DMS79 (cell line): Measurements from ENCODE around the gene CHN2.

Experiments used
- DNase-seq: peaks from one replicate; lab custom pipeline; 2025; lab: John Stamatoyannopoulos, UW

Gene CHN2

DNA sequence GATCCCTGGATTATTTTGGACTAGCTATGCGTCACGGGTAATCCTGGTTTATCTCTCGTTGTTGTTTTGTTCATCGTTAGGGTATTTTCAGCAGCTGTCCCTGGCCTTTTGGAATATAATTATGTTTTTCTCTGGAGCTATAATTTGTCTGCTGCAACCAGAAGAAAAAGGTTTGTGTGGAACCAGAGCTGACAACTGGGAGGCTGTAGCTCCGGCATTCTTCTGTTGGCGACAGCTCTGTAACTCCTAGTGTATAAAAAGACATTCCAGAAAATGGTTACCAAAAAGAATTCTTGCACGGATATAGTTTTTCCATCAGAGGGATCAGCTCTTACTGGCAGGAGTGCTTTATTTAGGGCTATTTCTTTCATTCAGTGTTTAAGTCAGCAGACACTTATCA lies 238.1 kb downstream of the CHN2 start:
- DNase-seq = no peak

DNA sequence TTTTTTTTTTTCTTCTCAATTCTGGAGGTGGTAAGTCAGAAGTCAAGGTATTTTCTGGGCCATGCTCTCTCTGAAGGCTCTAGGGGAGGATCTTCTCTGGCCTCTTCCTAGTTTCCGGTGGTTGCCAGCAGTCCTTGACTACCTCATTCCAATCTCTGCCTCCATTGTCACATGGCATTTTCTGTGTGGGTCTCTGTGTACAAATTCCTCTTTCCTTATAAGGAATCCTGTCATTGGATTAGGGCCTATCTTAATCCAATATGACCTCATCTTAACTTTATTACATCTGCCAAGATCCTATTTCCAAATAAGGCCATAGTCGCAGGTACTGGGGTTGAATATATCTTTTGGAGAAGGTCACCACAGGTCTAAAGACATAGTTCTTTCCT lies 239.8 kb downstream of the CHN2 start:
- DNase-seq = no peak

DNA sequence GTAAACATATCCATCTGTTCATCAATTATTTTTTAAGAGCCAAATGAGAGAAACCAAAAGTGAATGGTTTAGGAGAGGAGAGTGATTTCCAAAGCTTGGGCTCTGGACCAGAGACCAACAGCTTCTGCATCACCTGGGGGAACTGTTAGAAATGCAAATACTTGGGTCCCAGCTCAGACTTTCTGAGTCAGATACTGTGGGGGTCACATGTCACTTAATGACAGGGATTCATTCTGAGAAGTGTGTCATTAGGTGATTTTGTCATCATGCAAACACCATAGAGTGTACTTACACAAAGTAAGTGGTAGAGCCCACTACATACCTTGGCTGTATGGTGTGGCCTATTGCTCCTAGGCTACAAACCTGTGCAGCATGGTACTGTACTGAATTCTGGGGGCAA lies 240.6 kb downstream of the CHN2 start:
- no peak for DNase-seq

DNA sequence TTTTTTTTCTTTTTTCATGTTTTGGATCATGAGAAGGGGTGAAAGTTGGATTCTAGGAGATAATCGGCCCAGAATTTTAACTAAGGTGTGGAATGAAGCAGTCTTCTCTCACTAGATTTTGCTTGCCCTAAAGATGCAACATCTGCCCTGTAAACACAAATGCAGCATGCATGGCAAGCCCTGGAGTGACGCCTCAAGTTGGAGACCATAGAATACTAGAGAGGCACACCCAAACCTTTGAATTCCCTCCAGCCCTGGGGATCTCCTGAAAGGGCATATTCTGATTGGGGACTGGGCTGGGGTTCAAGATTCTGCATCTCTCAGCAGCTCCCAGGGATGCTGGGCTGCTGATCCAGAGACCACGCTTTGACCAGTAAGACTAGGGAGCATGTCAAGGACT lies 241.3 kb downstream of the CHN2 start:
- no peak for DNase-seq

DNA sequence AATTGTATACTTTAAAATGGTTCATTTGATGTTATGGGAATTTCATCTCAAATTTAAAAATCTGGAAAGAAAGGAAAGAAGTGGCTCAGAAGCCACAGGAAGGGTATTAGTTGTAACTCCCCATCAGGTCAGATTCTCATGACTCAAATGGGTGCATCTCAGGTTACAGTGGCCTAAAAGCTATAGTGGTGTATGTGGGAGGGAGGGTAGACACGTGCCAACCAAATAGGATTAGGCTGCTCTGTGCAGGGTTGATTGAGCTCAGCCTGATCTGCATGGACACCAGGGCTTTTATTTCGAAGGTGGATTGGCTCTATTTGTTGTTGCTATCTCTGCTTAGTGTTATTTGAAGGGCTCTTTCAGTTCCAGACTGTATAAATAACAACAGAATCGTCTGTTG lies 247.6 kb downstream of the CHN2 start:
- no peak for DNase-seq

DNA sequence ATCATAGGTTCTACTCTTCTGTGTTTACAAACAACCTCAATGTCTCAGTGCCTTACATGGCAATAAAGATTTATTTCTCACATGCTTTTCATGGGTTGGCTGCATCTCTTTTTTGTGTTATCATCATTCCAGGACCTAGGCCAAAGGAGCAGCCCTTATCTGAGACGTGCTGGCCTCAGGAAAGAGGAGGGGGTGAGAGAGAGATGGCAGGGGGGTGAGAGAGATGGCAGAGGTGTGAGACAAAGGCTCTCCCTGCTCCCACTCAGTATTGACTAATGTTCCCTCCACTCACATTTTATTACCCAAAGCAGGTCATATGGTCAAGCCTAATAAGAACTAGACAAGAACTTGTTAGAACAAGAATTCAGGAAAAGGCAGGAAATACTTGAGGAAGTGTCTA lies 249.0 kb downstream of the CHN2 start:
- DNase-seq = no peak

DNA sequence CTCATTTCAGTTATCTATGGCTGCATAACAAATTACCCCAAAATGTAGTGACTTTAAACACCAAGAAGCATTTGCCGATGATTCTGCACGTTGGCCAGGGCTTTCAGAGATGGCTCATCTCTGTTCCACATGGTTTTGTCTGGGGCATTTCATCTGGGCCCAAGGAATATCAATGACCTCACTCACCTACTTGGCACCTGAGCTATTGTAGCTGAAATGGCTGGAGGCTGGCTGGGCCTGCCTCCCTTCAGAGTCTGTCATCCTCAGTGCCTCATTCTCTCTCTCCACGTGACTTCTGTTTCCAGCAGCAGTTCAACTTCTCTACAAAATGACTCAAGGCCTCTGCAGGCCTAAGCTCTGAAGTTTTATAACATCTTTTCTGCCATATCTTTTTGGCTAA lies 249.7 kb downstream of the CHN2 start:
- no peak for DNase-seq

DNA sequence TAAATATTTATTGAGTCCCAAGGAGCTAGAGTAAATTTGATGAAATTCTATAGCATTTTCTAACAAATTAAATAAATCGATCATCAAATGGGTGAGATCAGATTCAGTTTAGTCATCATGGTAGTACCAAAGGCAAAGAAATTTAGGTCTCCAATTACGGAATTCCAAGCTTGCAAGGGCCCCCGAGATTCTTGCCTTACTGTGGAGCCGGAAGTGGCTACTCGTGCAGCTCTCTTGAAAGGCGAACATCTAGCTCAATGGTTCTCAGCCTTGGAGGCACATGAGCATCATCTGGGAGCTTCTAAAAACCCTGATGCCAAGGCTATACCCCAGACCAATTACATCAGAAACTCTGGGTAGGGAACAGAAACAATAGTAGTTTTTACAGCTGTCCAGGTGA lies 251.2 kb downstream of the CHN2 start:
- DNase-seq = no peak

DNA sequence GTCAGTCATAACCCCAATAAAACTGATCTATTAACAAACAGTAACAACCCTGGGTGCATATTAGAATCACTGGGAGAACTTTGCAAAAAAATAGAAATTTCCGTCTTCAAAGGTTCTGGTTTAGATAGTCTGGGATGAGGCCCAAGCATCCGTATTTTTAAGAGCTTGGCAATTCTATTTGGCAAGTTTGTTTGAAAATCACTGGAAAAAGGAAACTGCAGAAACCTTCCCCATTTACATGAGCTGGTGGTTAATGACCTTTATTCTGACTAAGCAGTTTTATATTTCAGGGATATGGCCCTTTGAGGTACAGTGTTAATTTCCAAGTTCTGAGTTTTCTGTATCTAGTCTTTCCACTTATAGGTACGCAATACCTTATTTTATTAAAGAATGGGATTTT lies 253.3 kb downstream of the CHN2 start:
- no peak for DNase-seq

DNA sequence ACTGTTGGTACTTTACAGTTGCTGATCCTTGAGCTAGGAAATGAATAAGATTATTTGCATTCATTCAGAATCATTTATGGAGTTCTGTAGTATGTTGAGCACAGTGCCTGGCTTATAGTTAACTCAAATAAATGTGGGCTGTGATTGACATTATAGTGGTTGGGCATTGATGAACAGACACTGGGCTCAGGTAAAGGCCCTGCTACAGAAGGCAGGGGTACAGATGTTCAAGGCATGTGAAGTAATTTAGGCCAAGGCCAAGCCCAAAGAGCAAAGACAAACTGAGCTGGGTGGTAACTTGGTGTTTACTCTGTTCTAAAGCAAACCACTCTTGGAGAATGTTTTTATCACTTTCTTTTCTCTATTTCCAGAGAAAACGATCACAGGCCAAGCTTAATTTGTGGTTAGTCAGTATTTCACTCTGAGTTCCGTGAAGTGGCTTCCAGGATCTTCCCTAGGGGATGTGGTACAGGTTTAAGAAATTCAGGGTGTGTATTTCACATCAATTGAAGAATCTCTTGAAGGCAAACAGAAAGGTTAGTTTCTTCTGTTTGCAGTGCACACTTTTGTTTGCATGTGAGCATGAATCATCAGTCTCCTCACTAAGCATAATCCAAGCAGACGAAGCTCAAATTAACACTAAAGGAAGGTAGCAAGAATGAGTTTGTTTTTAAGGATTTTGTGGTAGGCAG lies 255.1 kb downstream of the CHN2 start:
- peak; percentile 54 for DNase-seq

DNA sequence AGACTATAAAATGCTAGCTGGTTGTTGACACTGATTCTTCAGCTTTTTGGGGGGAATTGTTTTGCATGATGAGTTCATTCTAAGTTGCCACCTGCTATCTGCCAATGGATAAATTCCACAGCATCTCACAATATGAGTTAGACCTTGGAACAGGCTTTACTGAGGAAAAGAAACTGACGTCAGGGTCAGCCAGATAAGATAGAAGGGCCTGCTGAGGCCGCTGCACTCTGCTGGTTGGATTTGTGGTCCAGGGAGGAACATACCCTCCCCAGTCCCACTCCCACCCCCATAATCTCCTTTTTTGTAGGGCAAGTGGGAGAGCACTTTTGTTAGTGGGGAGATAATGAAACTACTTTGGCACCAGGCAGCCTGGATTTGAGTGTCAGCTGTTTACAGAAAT lies 258.4 kb downstream of the CHN2 start:
- no peak for DNase-seq

DNA sequence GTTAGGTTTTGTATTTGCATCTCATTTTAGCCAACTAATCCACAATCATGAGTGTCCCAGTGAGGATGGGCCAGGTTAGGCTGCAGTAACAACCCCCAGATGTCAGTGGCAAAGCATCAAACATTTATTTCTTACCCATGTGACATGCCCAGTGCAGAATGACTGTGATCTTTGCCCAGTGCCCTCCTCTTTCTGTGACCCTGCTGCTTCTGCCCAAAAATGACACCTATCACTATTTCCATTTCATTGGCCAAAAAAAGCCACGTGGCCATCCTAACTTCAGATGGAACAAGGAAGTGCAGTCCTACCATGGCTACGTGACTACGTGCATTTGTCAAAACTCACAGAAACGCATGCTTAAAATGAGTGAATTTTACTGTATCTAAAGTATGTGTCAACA lies 259.9 kb downstream of the CHN2 start:
- DNase-seq = no peak

DNA sequence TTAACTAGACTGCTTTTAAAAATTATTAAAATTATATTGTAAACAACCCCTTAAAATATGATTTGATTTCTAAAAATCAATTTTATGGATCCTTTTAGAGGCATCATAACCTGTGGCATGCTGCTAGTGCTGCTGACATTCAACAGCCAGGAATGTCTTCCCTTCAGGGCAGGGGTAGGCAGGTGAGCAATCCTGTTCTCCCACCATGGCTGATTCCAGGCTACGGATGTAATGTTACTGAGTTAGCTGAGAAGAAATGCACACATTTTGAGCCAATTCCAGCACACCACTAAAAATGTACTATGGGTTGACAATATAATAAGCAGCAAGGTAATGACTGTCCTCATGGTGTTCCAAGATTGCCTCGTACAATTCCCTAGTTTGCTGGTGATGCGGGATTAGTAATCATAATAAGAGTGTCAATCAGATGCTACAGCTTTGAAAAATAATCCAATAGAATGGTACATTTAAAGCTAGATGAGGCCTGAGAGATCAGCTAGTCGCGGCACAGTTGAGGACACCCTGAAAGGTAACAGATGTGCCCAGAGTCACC lies 260.4 kb downstream of the CHN2 start:
- no peak for DNase-seq

DNA sequence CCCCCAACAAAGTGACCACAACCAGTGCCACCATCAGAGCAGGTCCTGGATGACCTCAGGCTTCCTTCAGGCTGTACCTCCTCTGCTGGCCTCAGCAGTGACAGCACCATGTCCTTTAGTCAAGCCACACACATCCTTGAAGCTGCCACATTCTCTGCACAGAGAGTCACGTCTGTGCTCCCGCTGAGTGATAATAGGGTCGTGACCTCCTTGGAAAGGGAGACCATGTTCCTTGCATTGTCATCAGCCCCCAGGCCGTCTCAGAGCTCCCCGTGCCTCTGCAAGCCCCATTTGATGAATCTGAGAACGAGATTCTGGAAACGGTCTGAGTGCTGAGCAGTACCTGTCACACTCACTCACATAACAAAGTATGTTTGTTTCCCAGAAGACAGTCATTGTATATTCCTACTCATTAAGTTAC lies 262.6 kb downstream of the CHN2 start:
- DNase-seq = no peak

DNA sequence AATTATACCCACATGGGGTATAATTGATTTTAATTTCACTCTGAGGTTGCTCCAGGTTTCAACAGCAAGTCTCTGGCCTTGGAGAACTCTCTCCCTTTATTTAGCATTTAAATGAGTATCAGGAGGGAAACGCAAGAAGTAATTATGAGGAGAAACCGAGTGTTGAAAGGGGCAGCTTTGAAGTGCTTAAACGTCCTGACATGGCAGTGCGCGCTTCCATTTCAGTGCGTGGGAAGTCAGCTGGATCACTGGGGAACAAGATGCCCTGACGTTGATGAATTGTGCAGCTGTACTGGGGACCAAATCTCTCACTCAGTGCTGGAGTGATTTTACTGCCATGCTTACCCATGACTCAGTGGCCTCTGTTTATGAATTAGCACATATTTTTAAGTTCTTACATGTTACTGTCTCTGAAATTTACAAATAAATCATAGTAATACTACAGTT lies 263.0 kb downstream of the CHN2 start:
- DNase-seq = no peak

DNA sequence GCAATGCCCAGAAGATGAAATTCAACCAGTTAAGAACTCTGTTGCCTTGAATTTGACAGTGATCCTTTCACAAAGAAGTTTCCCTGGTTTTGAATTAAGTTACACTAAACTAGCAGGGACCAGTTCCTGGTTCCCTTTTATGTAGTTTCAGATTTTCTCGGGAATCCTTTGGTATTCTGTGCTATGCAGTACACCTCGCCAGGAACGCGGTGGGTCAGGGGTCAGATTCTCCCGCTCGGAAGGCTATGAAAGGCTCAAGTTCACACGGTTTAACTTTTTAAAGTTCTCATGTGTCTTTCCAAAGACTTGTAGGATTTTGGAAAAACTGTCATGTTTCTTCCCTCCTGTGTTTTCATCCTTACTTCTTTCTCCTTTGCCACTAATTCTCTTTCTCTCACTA lies 264.4 kb downstream of the CHN2 start:
- no peak for DNase-seq

DNA sequence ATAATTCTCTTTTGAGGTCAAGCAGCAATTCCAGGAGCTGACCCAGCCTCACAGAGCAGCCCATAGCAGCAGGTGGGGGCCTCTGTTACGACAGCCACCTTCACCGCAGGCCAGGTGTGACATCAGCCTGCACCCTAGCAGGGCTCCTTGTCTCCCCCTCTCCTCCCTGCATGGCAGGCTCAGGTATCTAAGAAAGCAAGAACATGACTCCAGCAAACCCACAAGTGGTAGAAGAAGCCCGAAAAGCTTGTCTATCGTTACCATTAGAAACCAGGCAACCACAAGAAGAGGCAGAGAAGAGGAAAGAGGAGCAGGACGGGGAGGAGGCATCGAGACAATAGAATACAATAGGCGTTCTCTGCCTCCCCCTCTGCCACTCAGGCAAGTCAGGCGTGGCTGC lies 265.0 kb downstream of the CHN2 start:
- no peak for DNase-seq

DNA sequence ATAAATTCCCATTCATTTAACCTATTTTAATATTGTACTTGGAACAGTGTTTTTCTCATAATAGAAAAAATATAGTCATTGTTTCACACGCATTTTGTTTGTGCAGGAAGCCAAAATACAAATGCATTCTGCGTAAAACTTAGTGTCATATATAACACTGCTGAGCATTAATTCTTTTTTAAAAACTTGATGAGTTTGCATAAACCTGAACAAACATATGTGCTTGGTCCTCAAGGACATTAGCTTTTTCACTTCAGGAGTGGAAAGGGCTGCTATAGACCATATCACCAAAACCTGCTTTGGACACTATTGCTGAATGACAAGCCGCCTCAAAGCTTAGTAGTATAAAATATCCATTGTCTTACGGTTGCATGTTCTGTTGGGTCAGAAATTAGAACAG lies 267.4 kb downstream of the CHN2 start:
- no peak for DNase-seq

DNA sequence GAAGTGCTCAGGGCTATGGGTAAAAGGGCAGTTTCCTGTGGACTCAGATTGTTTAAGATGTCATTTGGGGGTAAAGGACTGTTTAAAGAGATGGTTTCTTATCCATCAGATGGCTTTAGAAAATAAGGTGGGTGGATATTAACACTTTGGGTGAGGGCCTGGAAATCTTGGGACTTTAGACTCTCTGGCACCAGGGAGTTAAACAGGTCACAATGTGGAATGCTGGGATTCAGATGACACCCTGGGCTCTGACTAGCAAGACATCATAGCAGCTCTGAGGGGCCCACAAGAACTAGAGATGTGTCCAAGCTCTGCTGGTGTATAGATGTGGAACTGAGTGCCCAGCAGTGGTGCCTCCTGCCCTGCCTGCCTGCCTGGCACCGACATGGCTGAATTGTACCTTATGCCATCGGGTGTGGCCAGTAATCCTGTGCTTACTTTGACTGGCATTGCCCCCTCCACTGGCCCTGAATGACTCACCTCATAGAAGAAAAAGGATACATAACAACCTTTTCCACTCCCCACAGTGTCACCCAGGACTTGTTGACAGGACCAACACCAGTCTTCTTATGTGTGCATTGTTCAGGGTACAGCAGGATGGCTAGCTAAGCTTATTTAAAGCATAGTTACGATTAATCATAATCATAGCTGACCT lies 269.1 kb downstream of the CHN2 start:
- no peak for DNase-seq

DNA sequence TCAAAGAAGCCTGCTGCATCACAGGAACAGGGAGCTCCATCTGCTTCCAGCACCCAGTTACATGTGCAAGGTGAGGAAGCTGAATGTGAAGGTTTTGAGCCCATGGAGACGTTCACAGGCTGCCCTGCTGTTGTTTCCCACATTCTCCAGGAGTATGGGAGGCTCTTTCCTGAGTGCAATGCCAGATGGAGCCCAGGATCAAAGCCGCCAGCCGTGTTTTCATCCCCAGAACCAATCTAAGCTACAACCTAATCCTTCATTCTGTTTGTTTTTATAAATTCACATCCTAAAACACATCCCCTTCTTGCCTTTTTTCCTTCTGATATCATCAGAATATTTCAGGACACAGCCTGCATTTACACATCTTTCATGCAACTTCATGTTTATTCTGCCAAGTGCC lies 270.2 kb downstream of the CHN2 start:
- no peak for DNase-seq

DNA sequence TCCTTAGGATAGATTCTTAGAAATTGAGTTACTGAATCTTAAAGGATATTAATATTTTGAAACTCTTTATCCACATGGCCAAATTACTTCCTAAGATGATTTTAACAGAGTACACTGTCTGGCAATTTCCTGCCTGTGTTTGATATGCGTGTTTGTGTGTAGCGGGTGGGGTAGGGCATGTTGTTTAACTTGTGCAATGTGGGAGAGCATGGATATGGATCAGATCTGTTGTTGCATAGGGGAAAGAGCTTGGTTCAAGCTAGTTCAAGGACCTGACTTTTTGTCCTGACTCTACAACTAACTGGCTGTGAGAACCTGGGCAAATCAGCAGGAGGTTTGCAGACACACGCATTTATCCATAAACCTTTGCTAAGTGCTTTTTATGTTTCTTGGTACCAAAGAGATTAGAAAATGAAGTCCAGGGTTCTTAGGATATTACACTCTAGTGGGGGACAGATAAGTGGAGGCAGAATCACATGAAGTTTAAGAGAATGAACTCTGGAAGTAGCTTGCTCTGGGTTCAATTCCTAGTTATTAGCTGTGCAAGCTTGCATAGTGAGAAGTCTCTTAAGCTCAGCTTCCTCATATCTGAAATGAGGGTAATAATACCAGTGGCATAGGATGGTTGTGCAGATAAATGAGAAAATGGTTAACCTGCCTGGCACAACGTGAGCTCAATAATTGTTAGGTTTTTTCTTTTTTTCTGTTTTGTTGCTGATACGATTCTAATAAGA lies 272.8 kb downstream of the CHN2 start:
- no peak for DNase-seq

DNA sequence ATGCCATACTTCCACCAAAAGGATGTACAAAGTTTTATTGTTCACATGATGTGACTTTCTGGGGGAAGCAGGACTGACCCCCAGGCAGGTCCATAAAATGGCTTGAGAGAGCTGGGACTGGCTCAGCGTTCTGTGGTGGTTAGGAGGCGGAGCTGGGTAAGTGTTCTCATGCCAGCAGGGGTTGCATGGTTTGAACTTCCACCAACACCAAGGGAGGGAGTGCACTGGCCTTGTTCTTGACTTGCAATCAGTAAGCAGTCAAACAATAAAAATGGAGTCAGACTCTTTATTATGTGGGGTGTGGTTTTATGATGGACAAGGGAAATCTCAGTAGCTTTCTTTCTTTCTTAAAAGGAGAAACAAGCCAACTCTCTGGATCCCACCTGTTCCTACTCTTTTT lies 273.6 kb downstream of the CHN2 start:
- DNase-seq = no peak

DNA sequence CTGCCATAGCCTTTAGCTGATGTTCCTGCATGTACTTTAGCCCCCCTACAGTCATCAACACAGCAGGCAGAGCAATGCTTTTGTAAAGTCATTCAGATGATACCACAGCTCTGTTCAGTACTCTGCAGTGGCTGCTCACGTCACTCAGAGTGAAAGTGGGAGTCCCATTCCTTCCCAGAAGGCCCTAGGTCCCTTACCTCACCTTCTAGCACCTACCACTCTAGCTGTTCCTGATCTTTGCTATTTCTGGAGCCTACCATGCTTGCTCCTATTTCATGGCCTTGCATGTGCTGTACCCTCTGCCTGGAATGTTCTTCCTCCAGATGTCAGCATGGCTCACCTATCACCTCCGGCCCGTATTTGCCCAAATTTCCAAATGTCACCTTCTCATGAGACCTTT lies 274.7 kb downstream of the CHN2 start:
- DNase-seq = no peak
